Hepatocyte (in vitro differentiated cells): ENCODE measurements around the gene SLC39A8.

ENCODE experiments used
- EZH2 ChIP-seq: fragments of 200-600 bp; sonication (generic); IDR thresholded peaks from 2 replicates; pipeline ENCODE4 v1.6.1; 2016; ENCODE audit warnings: antibody characterized with exemption, mild to moderate bottlenecking, borderline replicate concordance
- TF ChIP-seq, protein P1 (sequence below): fragments of 200-600 bp; sonication (generic); IDR thresholded peaks from 2 replicates; pipeline ENCODE4 v1.5.1; 2016; ENCODE audit warnings: antibody characterized with exemption, mild to moderate bottlenecking; ENCODE audit not compliant: poor library complexity

DNA sequence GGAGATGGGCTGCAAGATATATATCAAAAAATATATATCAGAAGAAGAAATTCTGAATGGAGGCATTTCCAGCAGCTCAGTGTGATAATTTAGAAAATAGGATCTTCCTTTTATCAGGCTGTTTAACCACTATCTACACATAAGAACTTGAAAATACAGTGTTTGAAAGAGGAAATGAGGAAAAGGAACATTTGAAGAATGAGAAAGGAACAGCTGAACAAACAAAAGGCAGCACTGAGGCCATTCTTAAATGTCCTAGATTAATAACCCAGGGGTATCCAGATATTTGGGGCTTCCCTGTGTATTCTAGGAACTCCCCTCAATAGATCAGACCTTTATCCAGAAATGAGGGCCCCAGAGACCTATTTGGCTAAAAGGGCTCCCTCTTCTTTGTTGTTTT is 4.1 kb downstream of the SLC39A8 start:
- TF ChIP-seq EZH2, result no peak
- TF ChIP-seq, protein P1, sequence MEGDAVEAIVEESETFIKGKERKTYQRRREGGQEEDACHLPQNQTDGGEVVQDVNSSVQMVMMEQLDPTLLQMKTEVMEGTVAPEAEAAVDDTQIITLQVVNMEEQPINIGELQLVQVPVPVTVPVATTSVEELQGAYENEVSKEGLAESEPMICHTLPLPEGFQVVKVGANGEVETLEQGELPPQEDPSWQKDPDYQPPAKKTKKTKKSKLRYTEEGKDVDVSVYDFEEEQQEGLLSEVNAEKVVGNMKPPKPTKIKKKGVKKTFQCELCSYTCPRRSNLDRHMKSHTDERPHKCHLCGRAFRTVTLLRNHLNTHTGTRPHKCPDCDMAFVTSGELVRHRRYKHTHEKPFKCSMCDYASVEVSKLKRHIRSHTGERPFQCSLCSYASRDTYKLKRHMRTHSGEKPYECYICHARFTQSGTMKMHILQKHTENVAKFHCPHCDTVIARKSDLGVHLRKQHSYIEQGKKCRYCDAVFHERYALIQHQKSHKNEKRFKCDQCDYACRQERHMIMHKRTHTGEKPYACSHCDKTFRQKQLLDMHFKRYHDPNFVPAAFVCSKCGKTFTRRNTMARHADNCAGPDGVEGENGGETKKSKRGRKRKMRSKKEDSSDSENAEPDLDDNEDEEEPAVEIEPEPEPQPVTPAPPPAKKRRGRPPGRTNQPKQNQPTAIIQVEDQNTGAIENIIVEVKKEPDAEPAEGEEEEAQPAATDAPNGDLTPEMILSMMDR, result no peak
